GDM1 (cell line): Measurements from ENCODE around the gene COLQ.
"Not testable (repeated sequence)": the region's sequence is repeated elsewhere in the genome, so short reads cannot be mapped to it uniquely, and the experiment has no call there.

Source experiments
- DNase-seq: peaks from one replicate; lab custom pipeline; 2025; lab: John Stamatoyannopoulos, UW

The COLQ gene

GRCh38 chr3:15521573-15521965 is at the start of gene COLQ:
Gene COLQ, minus strand, starts transcription at chr3:15521706. Its CDS starts 81 bp downstream, at chr3:15521625.
- DNase-seq: no peak

GRCh38 chr3:15563190-15563589 is 41.7 kb upstream of the COLQ start:
- DNase-seq: no peak

GRCh38 chr3:15562560-15562959 is 41.1 kb upstream of the COLQ start:
- no peak for DNase-seq

- DNase-seq: no peak
These were observed 37.1 kb upstream of the COLQ start for GRCh38 chr3:15558581-15558980.

- DNase-seq: peak; percentile 30
These were observed 36.0 kb upstream of the COLQ start for GRCh38 chr3:15557511-15557946.

GRCh38 chr3:15556512-15556911 is 35.0 kb upstream of the COLQ start:
- peak; percentile 54 for DNase-seq

GRCh38 chr3:15553749-15554148 is 32.2 kb upstream of the COLQ start:
- DNase-seq: no peak

- no peak for DNase-seq
These were observed 30.4 kb upstream of the COLQ start for GRCh38 chr3:15551902-15552301.

GRCh38 chr3:15549846-15550245 is 28.3 kb upstream of the COLQ start:
- DNase-seq: no peak

- DNase-seq: no peak
These were observed 21.1 kb upstream of the COLQ start for GRCh38 chr3:15542614-15543013.

GRCh38 chr3:15541371-15541770 is 19.9 kb upstream of the COLQ start:
- DNase-seq: no peak

GRCh38 chr3:15539066-15539465 is 17.6 kb upstream of the COLQ start:
- DNase-seq: no peak

GRCh38 chr3:15538345-15538744 is 16.8 kb upstream of the COLQ start:
- DNase-seq: no peak

GRCh38 chr3:15536856-15537255 is 15.3 kb upstream of the COLQ start:
- DNase-seq: no peak

GRCh38 chr3:15535732-15536131 is 14.2 kb upstream of the COLQ start:
- no peak for DNase-seq

GRCh38 chr3:15532614-15533013 is 11.1 kb upstream of the COLQ start:
- DNase-seq: not testable (repeated sequence)

GRCh38 chr3:15531346-15531745 is 9.8 kb upstream of the COLQ start:
- no peak for DNase-seq

GRCh38 chr3:15528854-15529537 is 7.5 kb upstream of the COLQ start:
- DNase-seq: no peak

GRCh38 chr3:15527031-15527459 is 5.5 kb upstream of the COLQ start:
- DNase-seq: no peak

- DNase-seq: no peak
These were observed 4.3 kb upstream of the COLQ start for GRCh38 chr3:15525790-15526189.

GRCh38 chr3:15523660-15524417 is 2.3 kb upstream of the COLQ start:
- DNase-seq: no peak

GRCh38 chr3:15522016-15522415 is 510 bp upstream of the COLQ start:
- DNase-seq: no peak

- no peak for DNase-seq
These were observed 518 bp downstream of the COLQ start for GRCh38 chr3:15520804-15521572.
